T-helper 2 cell treated with Interferon-gamma antibody and Interleukin-4, amounts not matched to agents 100 ng/mL and 5 ng/mL, for 36 hours (primary cell): ENCODE results near the gene NKX3-2. TPM values are rescaled to one million over a fixed set of nuclear protein-coding genes. Genes with fewer than 3 reads are reported as not detected.

Source experiments
- intact Hi-C: fragments of 100-400 bp; cut with micrococcal nuclease; formaldehyde crosslinking; loops from one replicate; pipeline ENCODE4 v1.15.1; 2023
- total RNA-seq: library from RNA; stranded (reverse); gene quantifications from 2 replicates; pipeline ENCODE4 v1.2.3, GENCODE V29; 2022

The NKX3-2 gene
- total RNA-seq, 1 donor from 2014 or later: not detected

DNA sequence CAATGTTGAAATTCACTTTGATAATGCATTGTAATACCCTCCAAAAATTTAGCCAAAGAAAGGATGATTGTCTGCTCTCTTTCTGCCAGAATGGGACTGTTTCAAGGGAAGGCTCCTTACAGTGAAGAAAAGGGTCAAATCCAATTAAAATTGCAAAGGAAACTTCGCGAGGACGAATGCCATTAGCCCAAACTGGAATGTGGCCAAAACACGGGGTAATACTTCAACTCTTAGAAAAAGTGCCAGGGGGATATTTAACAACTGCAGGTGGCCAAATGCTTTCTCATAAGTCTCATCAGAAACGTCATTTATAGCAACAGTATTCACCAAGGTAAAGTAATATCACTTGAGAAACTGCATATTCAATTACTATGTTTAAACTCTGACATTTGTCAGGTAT lies 29.0 kb downstream of the NKX3-2 start:
- intact Hi-C loops: no loop called here

- intact Hi-C loops: no loop called here
Measured at GRCh38 chr4:13514722-13515121, 29.6 kb downstream of the NKX3-2 start.

DNA sequence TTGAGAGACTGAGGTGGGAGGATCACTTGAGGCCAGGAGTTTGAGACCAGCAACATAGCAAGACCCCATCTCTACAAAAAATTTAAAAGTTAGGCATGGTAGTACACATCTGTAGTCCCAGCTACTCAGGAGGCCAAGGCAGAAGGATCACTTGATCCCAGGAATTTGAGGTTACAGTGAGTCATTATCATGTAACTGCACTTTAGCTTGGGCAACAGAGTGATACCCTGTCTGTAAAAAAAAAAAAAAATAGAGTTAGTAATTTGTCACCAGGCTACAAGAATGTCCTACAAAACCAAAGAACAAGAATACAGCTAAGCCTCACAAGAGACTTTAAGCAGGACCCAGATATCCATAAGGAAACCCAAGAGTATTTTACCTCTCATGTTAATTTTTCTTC lies 33.2 kb downstream of the NKX3-2 start:
- intact Hi-C loops: no loop called here

DNA sequence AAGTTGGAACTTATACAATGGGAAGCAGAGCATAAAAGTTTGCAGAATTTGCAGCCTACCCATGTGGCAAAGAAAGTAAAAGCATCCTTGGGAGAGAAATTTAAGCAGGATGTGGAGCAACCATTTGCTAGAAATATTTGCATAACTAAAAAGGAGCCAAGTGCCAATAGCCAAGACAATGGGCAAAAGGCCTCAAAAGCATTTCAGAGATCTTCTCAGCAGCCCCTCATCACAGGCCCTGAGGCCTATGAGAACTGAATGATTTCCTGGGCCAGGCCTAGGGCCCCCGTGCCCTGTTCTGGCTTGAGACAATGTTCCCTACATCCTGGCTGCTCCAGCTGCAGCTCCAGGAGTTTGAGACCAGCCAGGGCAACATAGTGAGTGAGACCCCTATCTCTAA lies 34.9 kb downstream of the NKX3-2 start:
- intact Hi-C loops: no loop called here

DNA sequence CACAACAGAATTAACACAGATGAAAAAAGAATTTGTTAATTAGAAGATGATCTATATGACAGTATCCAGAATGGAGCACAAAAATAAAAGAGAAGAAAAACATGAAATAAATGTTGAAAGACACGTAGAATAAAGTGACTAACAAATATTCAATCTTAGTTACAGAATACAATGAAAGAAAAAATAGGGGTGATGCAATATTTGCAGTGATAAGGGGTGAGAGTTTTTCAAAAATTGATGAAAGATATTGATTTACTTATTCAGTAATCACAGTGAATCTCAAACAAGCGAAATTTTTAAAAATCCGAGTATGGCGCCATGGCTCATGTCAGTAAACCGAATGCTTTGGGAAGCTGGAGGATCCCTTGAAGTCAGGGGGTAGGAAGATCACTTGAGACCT lies 39.9 kb downstream of the NKX3-2 start:
- intact Hi-C loops: no loop called here

GRCh38 chr4:13498469-13498868 lies 45.8 kb downstream of the NKX3-2 start:
- intact Hi-C loops: no loop called here

DNA sequence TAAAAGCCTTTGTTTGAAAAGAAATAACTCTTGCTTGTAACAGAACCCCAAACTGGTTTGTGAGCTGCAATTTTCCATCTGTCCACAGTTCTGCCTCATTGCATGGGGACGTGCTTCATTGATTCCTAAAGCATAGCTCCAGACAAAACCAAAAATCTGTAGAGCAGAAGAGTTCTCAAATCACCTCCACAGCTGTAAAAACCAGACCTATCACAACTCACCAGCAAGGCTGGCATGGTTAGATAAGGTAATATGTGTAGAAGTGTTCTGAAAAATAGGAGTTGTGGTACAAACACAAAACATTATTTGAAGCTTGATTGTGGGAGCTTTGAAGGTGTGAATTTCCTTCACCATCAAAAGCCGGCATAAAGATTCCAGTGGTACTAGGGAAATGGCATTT lies 47.7 kb downstream of the NKX3-2 start:
- intact Hi-C loops: no loop called here

GRCh38 chr4:13495753-13496152 lies 48.6 kb downstream of the NKX3-2 start:
- intact Hi-C loops: no loop called here

- intact Hi-C loops: no loop called here
Measured at GRCh38 chr4:13493793-13494192, 50.5 kb downstream of the NKX3-2 start.

- intact Hi-C loops: no loop called here
Measured at GRCh38 chr4:13492747-13493146, 51.6 kb downstream of the NKX3-2 start.

Other genes with a start within 250 kb of the NKX3-2 start
- gene RAB28, start 60.2 kb downstream of the NKX3-2 start, total RNA-seq: 16.6 and 16.7 TPM in 2 replicates
- 35.0 and 36.5 TPM in 2 replicates for gene BOD1L1, start 83.2 kb upstream of the NKX3-2 start, total RNA-seq